ENCODE data around the gene ARHGEF40.
A peak's percentile ranks its signal among the peaks of the same experiment; 100 is the strongest.

The ARHGEF40 gene

DNA sequence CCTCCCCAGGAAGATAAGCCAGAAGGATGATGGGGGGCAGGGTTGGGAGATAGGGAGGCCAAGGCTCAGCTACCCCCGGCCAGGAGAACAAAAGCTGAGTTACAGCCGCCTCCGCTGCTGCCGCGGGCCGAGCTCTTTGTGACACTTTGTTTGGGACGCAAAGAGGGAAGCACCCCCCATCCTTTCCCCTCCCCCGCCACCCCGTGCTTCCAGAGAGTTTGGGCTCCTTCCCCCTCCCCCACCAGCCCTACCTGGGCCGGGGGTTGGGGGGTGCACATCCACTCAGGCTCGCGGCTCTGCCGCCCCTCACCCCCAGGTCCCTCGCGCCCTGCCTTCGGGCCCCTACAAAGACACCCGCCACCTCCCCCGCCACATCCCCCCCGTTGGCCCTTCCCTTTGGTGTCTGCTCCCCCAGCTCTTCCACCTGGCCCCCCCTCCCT, 27.6 kb downstream of the ARHGEF40 start:
- peak; percentile 44 for DNase-seq
- Histone ChIP-seq H3K27me3 (ENCODE audit: insufficient read depth, low read depth, severe bottlenecking) (no peaks in the 10 kb centered on the region), H3K27ac (peak overlapping the region; percentile 98), H3K4me3 (ENCODE audit: low read depth, low read length) (peak overlapping the region; percentile 74), H3K9me3 (ENCODE audit: severe bottlenecking) (no peaks in the 10 kb centered on the region), H3K36me3 (peaks cover 17% of the 10 kb centered on the region)
- TF ChIP-seq, protein P1, sequence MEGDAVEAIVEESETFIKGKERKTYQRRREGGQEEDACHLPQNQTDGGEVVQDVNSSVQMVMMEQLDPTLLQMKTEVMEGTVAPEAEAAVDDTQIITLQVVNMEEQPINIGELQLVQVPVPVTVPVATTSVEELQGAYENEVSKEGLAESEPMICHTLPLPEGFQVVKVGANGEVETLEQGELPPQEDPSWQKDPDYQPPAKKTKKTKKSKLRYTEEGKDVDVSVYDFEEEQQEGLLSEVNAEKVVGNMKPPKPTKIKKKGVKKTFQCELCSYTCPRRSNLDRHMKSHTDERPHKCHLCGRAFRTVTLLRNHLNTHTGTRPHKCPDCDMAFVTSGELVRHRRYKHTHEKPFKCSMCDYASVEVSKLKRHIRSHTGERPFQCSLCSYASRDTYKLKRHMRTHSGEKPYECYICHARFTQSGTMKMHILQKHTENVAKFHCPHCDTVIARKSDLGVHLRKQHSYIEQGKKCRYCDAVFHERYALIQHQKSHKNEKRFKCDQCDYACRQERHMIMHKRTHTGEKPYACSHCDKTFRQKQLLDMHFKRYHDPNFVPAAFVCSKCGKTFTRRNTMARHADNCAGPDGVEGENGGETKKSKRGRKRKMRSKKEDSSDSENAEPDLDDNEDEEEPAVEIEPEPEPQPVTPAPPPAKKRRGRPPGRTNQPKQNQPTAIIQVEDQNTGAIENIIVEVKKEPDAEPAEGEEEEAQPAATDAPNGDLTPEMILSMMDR (IDR thresholded peaks at IDR 0.05; ENCODE audit: low read depth, low read length), result no peak

DNA sequence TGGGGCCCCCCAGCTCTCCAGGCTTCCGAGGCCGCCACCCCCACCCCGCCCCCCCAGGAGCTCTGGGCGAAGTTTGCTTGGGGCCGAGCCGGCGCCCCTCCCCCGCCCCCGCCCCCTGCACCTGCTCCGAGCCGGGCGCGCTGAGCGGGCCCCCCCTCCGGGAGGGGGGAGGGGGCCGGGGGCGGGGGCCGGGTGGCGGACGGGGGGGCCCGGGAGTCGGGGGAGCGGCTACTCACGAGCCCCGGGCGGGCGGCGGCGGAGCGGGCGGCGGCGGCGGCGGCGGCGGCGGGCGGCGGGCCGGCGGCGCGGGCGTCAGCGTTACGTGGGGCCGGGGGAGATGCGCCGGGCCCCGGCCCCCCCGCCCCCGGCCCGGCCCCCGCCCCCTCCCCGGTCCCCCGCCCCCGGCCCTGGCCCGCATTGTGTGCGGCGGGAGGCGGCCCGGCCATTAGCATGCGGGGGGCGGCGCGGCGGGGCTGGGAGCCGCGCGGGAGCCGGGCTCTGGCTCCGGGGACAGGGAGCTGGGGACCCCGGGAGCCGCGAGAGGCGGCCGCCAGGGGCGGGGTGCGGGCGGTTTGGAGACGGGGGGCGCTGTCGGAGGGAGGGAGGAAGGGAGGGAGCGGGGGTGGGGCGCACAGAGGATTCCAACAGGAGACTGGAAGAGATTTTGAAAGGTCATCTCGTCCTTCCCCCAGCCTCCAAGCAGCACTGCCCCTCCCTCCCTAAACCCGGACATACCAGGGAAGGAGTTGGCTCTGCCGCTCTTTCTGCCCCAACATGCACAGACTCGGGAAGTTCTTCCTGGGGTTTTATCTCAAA, 28.2 kb downstream of the ARHGEF40 start, which contains the start of gene ZNF219:
TSS of gene ZNF219 (minus strand) at position 580 of the 816 bp plus-strand sequence. CDS start 5,064 bp downstream, outside the sequence.
- TF ChIP-seq, protein P1 (IDR thresholded peaks at IDR 0.05; ENCODE audit: low read depth, low read length), result no peak
- Histone ChIP-seq H3K27me3 (ENCODE audit: insufficient read depth, low read depth, severe bottlenecking) (no peaks in the 10 kb centered on the region), H3K36me3 (peaks cover 11% of the 10 kb centered on the region), H3K4me3 (ENCODE audit: low read depth, low read length) (peak within 1 kb of the TSS; percentile 77), H3K9me3 (ENCODE audit: severe bottlenecking) (no peaks in the 10 kb centered on the region), H3K27ac (peak within 1 kb of the TSS; percentile 98)
- DNase-seq, result peak; percentile 81

DNA sequence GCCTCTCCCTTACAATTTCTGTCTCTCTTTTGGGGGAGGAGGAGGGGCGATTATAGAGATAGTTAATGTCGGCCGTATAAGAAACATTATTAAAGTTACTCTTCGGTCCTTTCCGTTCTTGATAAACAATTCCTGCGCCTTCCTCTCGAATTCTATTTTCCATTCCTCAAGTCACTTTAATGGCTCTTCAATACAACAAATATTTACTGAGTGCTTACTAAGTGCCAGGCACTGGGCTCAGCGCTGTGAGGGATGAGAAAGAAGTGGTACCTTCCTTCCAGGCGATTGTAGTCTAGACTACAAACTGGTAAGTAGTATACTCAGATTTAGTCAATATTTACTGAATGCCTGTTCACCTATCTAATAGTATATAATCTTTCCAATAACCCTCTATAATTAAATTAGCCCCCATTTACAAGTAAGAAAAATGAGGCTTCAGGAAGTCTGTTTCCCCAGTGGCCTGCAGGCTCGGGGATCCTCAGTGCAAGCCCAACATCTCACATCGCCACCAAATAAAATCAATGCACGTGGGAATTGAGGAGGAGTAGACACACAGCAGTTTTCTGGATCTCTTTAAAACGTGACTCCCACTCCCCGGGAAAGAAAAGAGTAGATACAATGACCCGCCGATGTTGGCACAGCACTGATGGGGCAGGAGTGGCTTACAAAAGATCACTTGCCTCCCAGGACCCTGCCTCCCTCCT, 28.9 kb downstream of the ARHGEF40 start:
- no peaks in the 10 kb centered on the region for H3K9me3 ChIP-seq (ENCODE audit: severe bottlenecking)
- H3K27ac ChIP-seq, result peak overlapping the region; percentile 94
- no peak for DNase-seq
- TF ChIP-seq, protein P1 (IDR thresholded peaks at IDR 0.05; ENCODE audit: low read depth, low read length), result no peak
- H3K36me3 ChIP-seq, result 0 out of 2 replicates have a peak, but pooled peaks cover 3% of the 10 kb centered on the region
- no peaks in the 10 kb centered on the region for H3K27me3 ChIP-seq (ENCODE audit: insufficient read depth, low read depth, severe bottlenecking)
- peak overlapping the region; percentile 77 for H3K4me3 ChIP-seq (ENCODE audit: low read depth, low read length)

DNA sequence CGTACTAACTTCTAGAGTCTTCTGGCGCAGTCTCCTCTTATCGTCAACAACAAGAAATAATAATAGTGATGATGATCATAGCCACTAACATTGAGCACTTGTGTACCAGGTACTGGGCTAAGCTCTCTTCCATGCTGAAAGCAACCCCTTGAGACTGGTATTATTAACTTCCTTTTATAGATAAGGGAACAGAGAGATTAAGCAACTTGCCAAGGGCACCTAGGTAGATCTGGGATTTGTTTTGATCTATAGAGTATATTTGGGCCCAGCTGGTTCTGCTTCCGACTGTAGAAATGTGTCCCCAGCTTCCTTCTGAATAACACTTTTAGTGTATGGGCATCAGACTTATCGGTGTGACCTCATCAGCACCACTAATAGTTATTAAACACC, 29.5 kb downstream of the ARHGEF40 start:
- H3K4me3 ChIP-seq (ENCODE audit: low read depth, low read length), result peak overlapping the region; percentile 77; the same call in 1 of the 2 replicates
- peak overlapping the region; percentile 94 for H3K27ac ChIP-seq
- TF ChIP-seq, protein P1 (IDR thresholded peaks at IDR 0.05; ENCODE audit: low read depth, low read length), result no peak
- no peak for DNase-seq
- 0 out of 2 replicates have a peak, but pooled peaks cover 3% of the 10 kb centered on the region for H3K36me3 ChIP-seq
- no peaks in the 10 kb centered on the region for H3K27me3 ChIP-seq (ENCODE audit: insufficient read depth, low read depth, severe bottlenecking)
- no peaks in the 10 kb centered on the region for H3K9me3 ChIP-seq (ENCODE audit: severe bottlenecking)

DNA sequence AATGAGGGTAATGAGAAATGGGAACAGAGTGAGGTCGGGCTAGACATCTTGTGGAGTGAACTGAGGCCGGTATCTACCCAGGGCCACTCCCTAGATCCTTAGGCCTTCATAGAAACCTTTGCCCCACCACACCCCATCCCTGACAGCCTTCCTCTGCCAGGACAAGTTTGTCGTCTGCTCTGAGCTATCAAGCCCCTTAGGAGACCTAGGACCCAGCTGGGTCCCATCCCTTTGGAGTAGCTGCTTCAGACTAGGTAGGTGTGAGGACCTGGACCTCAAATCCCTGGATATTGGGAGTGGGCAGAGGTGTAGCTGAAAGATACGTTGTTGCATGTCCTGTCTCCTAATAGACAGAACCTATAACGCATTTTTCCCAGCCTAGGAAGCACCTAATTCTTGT, 30.8 kb downstream of the ARHGEF40 start, which contains the start of gene TMEM253:
TSS of gene TMEM253 (plus strand) at position 136 of the 400 bp plus-strand sequence. CDS start 278 bp downstream, outside the sequence.
- Histone ChIP-seq H3K27me3 (ENCODE audit: insufficient read depth, low read depth, severe bottlenecking) (no peaks in the 10 kb centered on the region), H3K36me3 (no peaks in the 10 kb centered on the region), H3K4me3 (ENCODE audit: low read depth, low read length) (no peak within 1 kb of the TSS), H3K9me3 (ENCODE audit: severe bottlenecking) (no peaks in the 10 kb centered on the region), H3K27ac (peak within 1 kb of the TSS; percentile 94)
- DNase-seq, result no peak
- TF ChIP-seq, protein P1 (IDR thresholded peaks at IDR 0.05; ENCODE audit: low read depth, low read length), result no peak

Measured in WERI-Rb-1 (cell line).